ENCODE measurements around the gene PARP1. TPM values are rescaled to one million over a fixed set of nuclear protein-coding genes. Genes with fewer than 3 reads are reported as not detected.

The PARP1 gene
- total RNA-seq, 1 experiment from 2014 or later, result 127 TPM

- Histone ChIP-seq H3K27me3 (ENCODE audit: control insufficient read depth, insufficient read depth, low read length) (no peaks in the 10 kb centered on the region), H3K4me3 (ENCODE audit: low read depth in 2 of 2, low read length in 2 of 2) (no peak overlapping the region), H3K36me3 (ENCODE audit: control insufficient read depth, insufficient read depth, low read length) (no peaks in the 10 kb centered on the region), H3K9me3 (ENCODE audit: control insufficient read depth, insufficient read depth, low read depth, low read length) (no peaks in the 10 kb centered on the region), H3K4me1 (ENCODE audit: control insufficient read depth, insufficient read depth, low read length) (peaks cover 18% of the 10 kb centered on the region), H3K27ac (ENCODE audit: low read length) (no peak overlapping the region)
- TF ChIP-seq POLR2AphosphoS5 (IDR thresholded peaks at IDR 0.05; ENCODE audit: low read depth, low read length), result no peak
- no peak for TF ChIP-seq TCF7L2 (IDR thresholded peaks at IDR 0.05; ENCODE audit: low read depth, low read length)
- no peak for TF ChIP-seq CTCF (IDR thresholded peaks at IDR 0.05)
- no peak for TF ChIP-seq REST (IDR thresholded peaks at IDR 0.05; ENCODE audit: insufficient read depth in 1 of 2, low read depth in 2 of 2, low read length in 1 of 2)
- no peak for TF ChIP-seq SIN3A (IDR thresholded peaks at IDR 0.05; ENCODE audit: borderline replicate concordance, insufficient read depth, low read depth, low read length)
- in situ Hi-C loops (cut with HindIII; ENCODE audit: low pct_unique_long_range_greater_than_20kb, low sequenced_read_pairs) (no loop called here), intact Hi-C loops (cut with micrococcal nuclease; ENCODE audit: unreplicated experiment) (no loop called here)
- no peak for ATAC-seq
- ChIA-PET POLR2A (no interaction called here), CTCF (interaction anchor here (0.7 kb wide), 1 partner anchor 207 kb away, joined by 7 read pairs; no protein-coding TSS in a partner anchor)
- no peak for DNase-seq (ENCODE audit: low read depth, low spot score)
- BruUV-seq (replicated peaks), result no TSS peak
These were observed 96.5 kb downstream of the PARP1 start for GRCh38 chr1:226311376-226311775.

Other genes starting within 250 kb of the PARP1 start
- 31.2 TPM for gene ACBD3, start 221.4 kb downstream of the PARP1 start, total RNA-seq (2021; ENCODE audit: unreplicated experiment)
- gene MIXL1, start 184.4 kb downstream of the PARP1 start, total RNA-seq (2021; ENCODE audit: unreplicated experiment), result 0.69 TPM
- 11.4 TPM for gene LIN9, start 98.9 kb downstream of the PARP1 start, total RNA-seq (2021; ENCODE audit: unreplicated experiment)
- gene STUM, start 140.7 kb upstream of the PARP1 start, total RNA-seq (2021; ENCODE audit: unreplicated experiment), result 0.03 TPM